Panc1 (cell line): ENCODE data around the gene TIAM2. TPM values are rescaled to one million over a fixed set of nuclear protein-coding genes. Genes with fewer than 3 reads are reported as not detected.
A peak's percentile ranks its signal among the peaks of the same experiment; 100 is the strongest.

Experiments
- ATAC-seq: fragments of 200-7000 bp; cut with Tn5 transposase; 2 replicates; pipeline ENCODE4 v1.9.1; 2020; ENCODE audit warnings: mild to moderate bottlenecking, moderate library complexity
- Bru-seq: library from RNA; stranded (reverse); fragments of 400-500 nt; gene quantifications from one replicate; lab custom pipeline; 2021; lab: Mats Ljungman, UMichigan
- BruChase-seq, 2 experiments: library from RNA; stranded (reverse); fragments of 400-500 nt; gene quantifications; one replicate each; lab custom pipeline; 2021; lab: Mats Ljungman, UMichigan
- BruUV-seq: library from RNA; stranded (reverse); fragments of 400-500 nt; replicated peaks from 2 replicates; lab custom pipeline; 2021; lab: Mats Ljungman, UMichigan
- CTCF ChIA-PET: fragments of 300-600 bp; sonication (Branson Sonifier 250); formaldehyde crosslinking; loops from one replicate; lab custom pipeline; 2022; ENCODE audit warnings: antibody characterized with exemption; lab: Charles Lee
- POLR2A ChIA-PET: fragments of 300-600 bp; sonication (Branson Sonifier 250); formaldehyde crosslinking; loops from one replicate; lab custom pipeline; 2022; ENCODE audit warnings: antibody characterized with exemption; lab: Charles Lee
- DNase-seq: peaks from one replicate; pipeline ENCODE4 v3.0.0-alpha.2; 2010; ENCODE audit warnings: low read depth, low spot score
- H3K27ac ChIP-seq: 2 replicates; pipeline ENCODE4 v1.5.1; 2011; ENCODE audit warnings: mild to moderate bottlenecking, low read length, inconsistent platforms
- H3K27me3 ChIP-seq: fragments of 200-500 bp; sonication (Bioruptor generic); 2 replicates; pipeline ENCODE4 v1.6.0; 2014; ENCODE audit warnings: low read length, inconsistent platforms; ENCODE audit not compliant: control insufficient read depth, insufficient read depth
- H3K36me3 ChIP-seq: fragments of 200-500 bp; sonication (Bioruptor generic); 2 replicates; pipeline ENCODE4 v1.5.1; 2014; ENCODE audit warnings: inconsistent platforms, mild to moderate bottlenecking, low read length, moderate library complexity; ENCODE audit not compliant: control insufficient read depth, insufficient read depth
- H3K4me1 ChIP-seq: 2 replicates; pipeline ENCODE4 v1.5.1; 2011; ENCODE audit warnings: inconsistent platforms, mild to moderate bottlenecking, low read length, moderate library complexity; ENCODE audit not compliant: control insufficient read depth, insufficient read depth
- H3K4me3 ChIP-seq, 2 experiments: 2 replicates each; pipeline ENCODE4 v1.5.1; 2011 to 2012; ENCODE audit warnings: low read depth in 2 of 2, low read length in 2 of 2, mild to moderate bottlenecking in 2 of 2, inconsistent platforms in 1 of 2, moderate library complexity in 1 of 2
- H3K9me3 ChIP-seq: fragments of 200-500 bp; sonication (Bioruptor generic); 2 replicates; pipeline ENCODE4 v1.5.1; 2014; ENCODE audit warnings: low read depth, mild to moderate bottlenecking, inconsistent platforms, low read length, moderate library complexity; ENCODE audit not compliant: control insufficient read depth, insufficient read depth
- POLR2AphosphoS5 ChIP-seq: IDR thresholded peaks from 2 replicates; pipeline ENCODE4 v1.6.1; 2012; ENCODE audit warnings: mild to moderate bottlenecking, low read depth, low read length, moderate library complexity
- SIN3A ChIP-seq: IDR thresholded peaks from 2 replicates; pipeline ENCODE4 v1.6.1; 2012; ENCODE audit warnings: low read depth, mild to moderate bottlenecking, low read length, moderate library complexity, borderline replicate concordance; ENCODE audit not compliant: insufficient read depth
- TCF7L2 ChIP-seq: IDR thresholded peaks from 2 replicates; pipeline ENCODE4 v1.6.1; 2011; ENCODE audit warnings: mild to moderate bottlenecking, low read depth, low read length, inconsistent platforms
- in situ Hi-C: cut with HindIII; loops from 2 replicates; pipeline ENCODE4 v1.10.0; 2016; ENCODE audit warnings: low sequenced_read_pairs, low pct_unique_long_range_greater_than_20kb
- intact Hi-C: fragments of 100-400 bp; cut with micrococcal nuclease; formaldehyde crosslinking; loops from one replicate; pipeline ENCODE4 v1.10.0; 2022; ENCODE audit not compliant: unreplicated experiment
- long read RNA-seq: library from polyadenylated mRNA; unstranded; transcript quantifications from one replicate; pipeline ENCODE4 v2.0.0, GENCODE V29; 2021; ENCODE audit not compliant: unreplicated experiment
- polyA plus RNA-seq: library from polyadenylated mRNA; unstranded; fragments of >200 nt; gene quantifications from one replicate; pipeline ENCODE4 v1.2.1, GENCODE V29; 2012; ENCODE audit warnings: missing spikeins; ENCODE audit not compliant: insufficient read length
- total RNA-seq: library from RNA; stranded (reverse); gene quantifications from one replicate; pipeline ENCODE4 v1.2.1, GENCODE V29; 2021; ENCODE audit not compliant: unreplicated experiment
- TF ChIP-seq, protein P1 (sequence below): fragments of 450-650 bp; IDR thresholded peaks from 2 replicates; pipeline ENCODE4 v1.5.1; 2017; ENCODE audit warnings: mild to moderate bottlenecking
- TF ChIP-seq, protein P2 (sequence below), 2 experiments: IDR thresholded peaks; 2 replicates each; pipeline ENCODE4 v1.6.1; 2011 to 2012; ENCODE audit warnings: low read depth in 2 of 2, control low read depth in 1 of 2, low read length in 1 of 2, mild to moderate bottlenecking in 1 of 2, moderate library complexity in 1 of 2; ENCODE audit not compliant: insufficient read depth in 1 of 2

Gene TIAM2
- total RNA-seq (14.9 TPM), Bru-seq, nascent RNA (percentile 76 among the genes with signal in this experiment), BruChase-seq, experiment 1, labeled RNA remaining after a 2-hour chase (percentile 66 among the genes with signal in this experiment), BruChase-seq, experiment 2, labeled RNA remaining after a 6-hour chase (percentile 67 among the genes with signal in this experiment)
- polyA plus RNA-seq, result 8.3 TPM
- long read RNA-seq, partial matches to known transcripts, result 3 of 21 reads
- long read RNA-seq, other reads (novel, unspliced or antisense), result 18 of 21 reads

DNA sequence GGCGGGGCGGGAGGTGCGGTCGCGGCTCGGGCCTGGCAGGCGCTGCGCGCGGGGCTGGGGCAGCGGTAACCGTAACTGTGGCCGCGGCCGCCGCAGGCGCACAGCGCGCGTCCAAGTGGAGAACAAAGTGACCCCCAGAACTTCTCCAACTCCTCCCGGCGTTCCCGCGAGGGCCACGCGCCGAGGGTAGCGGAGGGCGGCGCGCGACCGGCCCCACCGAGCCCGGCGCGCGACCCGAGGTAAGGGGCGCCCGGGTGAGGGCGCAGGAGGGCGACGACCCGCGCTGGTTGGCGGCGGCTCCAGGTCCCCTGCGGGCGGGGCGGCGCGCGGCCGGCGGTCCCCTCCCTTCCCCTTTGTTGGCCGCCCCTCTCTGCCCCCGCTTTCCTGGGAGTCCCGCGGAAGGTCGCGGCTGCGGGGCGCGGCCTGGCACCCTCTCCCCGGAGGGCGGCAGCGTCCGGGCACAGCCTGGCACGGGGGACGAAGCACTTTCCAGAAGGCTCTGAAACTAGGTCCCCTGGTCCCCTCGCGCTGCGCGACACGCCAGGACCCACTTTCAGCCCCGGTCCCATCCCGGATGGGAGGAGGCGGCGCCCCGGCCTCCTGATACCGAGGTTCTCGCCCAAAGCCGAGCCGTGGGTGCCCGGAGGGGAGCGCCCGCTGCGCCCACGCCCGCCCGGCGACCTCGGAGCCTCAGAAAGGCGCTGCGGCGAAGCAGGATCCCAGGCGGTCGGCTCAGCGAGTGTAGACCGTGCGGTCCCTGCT, at the start of gene TIAM2:
Gene TIAM2 (plus strand): TSS at position 62 of the 762 bp plus-strand sequence. CDS start 133,909 bp downstream, outside the sequence.
- Histone ChIP-seq H3K4me3 (peak within 1 kb of the TSS; percentile 77 to 91), H3K27ac (peak within 1 kb of the TSS; percentile 80), H3K9me3 (no peaks in the 10 kb centered on the region), H3K4me1 (peaks cover 18% of the 10 kb centered on the region; the same call in 1 of the 2 replicates), H3K27me3 (no peaks in the 10 kb centered on the region), H3K36me3 (no peaks in the 10 kb centered on the region)
- no TSS peak for BruUV-seq
- POLR2A ChIA-PET, result interaction anchor here (0.8 kb wide), 1 partner anchor 14 kb away, joined by 3 read pairs; no protein-coding TSS in a partner anchor
- CTCF ChIA-PET, result no interaction called here
- ATAC-seq (peak; percentile 90), DNase-seq (no peak)
- in situ Hi-C loops, result no loop called here
- TF ChIP-seq SIN3A (no peak; the same call in 1 of the 2 replicates), TCF7L2 (0 out of 2 replicates have a peak, but pooled peaks have one; percentile 61)
- TF ChIP-seq, protein P1, sequence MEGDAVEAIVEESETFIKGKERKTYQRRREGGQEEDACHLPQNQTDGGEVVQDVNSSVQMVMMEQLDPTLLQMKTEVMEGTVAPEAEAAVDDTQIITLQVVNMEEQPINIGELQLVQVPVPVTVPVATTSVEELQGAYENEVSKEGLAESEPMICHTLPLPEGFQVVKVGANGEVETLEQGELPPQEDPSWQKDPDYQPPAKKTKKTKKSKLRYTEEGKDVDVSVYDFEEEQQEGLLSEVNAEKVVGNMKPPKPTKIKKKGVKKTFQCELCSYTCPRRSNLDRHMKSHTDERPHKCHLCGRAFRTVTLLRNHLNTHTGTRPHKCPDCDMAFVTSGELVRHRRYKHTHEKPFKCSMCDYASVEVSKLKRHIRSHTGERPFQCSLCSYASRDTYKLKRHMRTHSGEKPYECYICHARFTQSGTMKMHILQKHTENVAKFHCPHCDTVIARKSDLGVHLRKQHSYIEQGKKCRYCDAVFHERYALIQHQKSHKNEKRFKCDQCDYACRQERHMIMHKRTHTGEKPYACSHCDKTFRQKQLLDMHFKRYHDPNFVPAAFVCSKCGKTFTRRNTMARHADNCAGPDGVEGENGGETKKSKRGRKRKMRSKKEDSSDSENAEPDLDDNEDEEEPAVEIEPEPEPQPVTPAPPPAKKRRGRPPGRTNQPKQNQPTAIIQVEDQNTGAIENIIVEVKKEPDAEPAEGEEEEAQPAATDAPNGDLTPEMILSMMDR, result no peak
- intact Hi-C loops, result no loop called here

DNA sequence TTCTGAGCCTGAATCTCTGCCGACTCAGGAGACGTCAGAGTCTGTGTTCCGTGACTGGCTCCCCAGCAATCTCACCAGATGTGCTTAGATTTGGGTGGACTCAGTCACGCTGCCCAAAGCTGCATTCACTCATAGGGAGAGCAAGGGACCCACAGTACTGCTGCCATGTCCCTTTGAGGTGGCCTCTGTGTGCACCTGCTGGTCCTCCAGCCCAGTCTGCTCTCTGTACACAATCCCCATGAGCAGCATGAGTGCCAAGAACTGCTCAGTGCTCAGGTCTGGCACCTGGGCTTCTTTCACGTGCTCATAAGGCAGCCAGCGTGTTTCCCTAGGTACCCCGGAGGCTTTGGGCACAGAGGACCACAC, 44.2 kb upstream of the TIAM2 start:
- no TSS peak for BruUV-seq
- in situ Hi-C loops, result no loop called here
- ChIA-PET CTCF (no interaction called here), POLR2A (no interaction called here)
- H3K27ac ChIP-seq, result no peak overlapping the region
- ATAC-seq, result no peak
- H3K4me3 ChIP-seq, result no peak overlapping the region
- H3K27me3 ChIP-seq, result no peaks in the 10 kb centered on the region
- no peak for TF ChIP-seq POLR2AphosphoS5
- TF ChIP-seq TCF7L2, result no peak
- TF ChIP-seq SIN3A, result no peak
- TF ChIP-seq, protein P2, sequence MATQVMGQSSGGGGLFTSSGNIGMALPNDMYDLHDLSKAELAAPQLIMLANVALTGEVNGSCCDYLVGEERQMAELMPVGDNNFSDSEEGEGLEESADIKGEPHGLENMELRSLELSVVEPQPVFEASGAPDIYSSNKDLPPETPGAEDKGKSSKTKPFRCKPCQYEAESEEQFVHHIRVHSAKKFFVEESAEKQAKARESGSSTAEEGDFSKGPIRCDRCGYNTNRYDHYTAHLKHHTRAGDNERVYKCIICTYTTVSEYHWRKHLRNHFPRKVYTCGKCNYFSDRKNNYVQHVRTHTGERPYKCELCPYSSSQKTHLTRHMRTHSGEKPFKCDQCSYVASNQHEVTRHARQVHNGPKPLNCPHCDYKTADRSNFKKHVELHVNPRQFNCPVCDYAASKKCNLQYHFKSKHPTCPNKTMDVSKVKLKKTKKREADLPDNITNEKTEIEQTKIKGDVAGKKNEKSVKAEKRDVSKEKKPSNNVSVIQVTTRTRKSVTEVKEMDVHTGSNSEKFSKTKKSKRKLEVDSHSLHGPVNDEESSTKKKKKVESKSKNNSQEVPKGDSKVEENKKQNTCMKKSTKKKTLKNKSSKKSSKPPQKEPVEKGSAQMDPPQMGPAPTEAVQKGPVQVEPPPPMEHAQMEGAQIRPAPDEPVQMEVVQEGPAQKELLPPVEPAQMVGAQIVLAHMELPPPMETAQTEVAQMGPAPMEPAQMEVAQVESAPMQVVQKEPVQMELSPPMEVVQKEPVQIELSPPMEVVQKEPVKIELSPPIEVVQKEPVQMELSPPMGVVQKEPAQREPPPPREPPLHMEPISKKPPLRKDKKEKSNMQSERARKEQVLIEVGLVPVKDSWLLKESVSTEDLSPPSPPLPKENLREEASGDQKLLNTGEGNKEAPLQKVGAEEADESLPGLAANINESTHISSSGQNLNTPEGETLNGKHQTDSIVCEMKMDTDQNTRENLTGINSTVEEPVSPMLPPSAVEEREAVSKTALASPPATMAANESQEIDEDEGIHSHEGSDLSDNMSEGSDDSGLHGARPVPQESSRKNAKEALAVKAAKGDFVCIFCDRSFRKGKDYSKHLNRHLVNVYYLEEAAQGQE (IDR thresholded peaks at IDR 0.05; ENCODE audit: insufficient read depth in 1 of 2, low read depth in 2 of 2, low read length in 1 of 2), result no peak
- TF ChIP-seq, protein P1, result no peak
- H3K4me1 ChIP-seq, result no peaks in the 10 kb centered on the region
- intact Hi-C loops, result no loop called here
- no peaks in the 10 kb centered on the region for H3K9me3 ChIP-seq
- no peak for DNase-seq
- no peaks in the 10 kb centered on the region for H3K36me3 ChIP-seq
